Fibroblast of the aortic adventitia (primary cell): ENCODE results near the gene ATP2B2. TPM values are rescaled to one million over a fixed set of nuclear protein-coding genes. Genes with fewer than 3 reads are reported as not detected.

Experiments
- DNase-seq: peaks from one replicate; pipeline ENCODE4 v3.0.0-alpha.2; 2010; ENCODE audit warnings: low read depth
- H3K4me3 ChIP-seq: 2 replicates; pipeline ENCODE4 v1.5.1; 2011; ENCODE audit warnings: low read depth, mild to moderate bottlenecking, control low read depth, low read length, moderate library complexity
- total RNA-seq: library from RNA; depleted of rRNA; stranded (reverse); fragments of >200 nt; gene quantifications from 2 replicates; pipeline ENCODE4 v1.2.3, GENCODE V29; 2012; ENCODE audit warnings: low replicate concordance
- TF ChIP-seq, protein P1 (sequence below): IDR thresholded peaks from 2 replicates; pipeline ENCODE4 v1.5.1; 2011; ENCODE audit warnings: mild to moderate bottlenecking, low read length, control low read depth, inconsistent platforms; ENCODE audit not compliant: insufficient read depth

Gene ATP2B2
- total RNA-seq, 1 donor, result not detected

DNA sequence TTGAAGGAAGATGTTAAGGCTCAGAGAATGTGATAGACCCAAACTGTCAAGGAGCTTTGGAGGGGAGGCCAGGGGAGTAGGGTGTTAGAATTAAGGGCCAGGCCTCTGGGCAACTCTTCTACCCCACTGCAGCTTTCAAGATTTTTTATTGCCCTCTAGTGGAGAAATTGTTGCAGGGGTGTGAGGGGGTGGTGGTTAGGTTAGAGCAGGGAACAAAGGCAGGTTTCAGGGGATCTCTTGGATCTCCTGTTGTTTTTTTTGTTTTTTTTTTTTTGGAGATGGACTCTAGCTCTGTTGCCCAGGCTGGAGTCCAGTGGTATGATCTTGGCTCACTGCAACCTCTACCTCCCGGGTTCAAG is 183.1 kb downstream of the ATP2B2 start:
- TF ChIP-seq, protein P1, sequence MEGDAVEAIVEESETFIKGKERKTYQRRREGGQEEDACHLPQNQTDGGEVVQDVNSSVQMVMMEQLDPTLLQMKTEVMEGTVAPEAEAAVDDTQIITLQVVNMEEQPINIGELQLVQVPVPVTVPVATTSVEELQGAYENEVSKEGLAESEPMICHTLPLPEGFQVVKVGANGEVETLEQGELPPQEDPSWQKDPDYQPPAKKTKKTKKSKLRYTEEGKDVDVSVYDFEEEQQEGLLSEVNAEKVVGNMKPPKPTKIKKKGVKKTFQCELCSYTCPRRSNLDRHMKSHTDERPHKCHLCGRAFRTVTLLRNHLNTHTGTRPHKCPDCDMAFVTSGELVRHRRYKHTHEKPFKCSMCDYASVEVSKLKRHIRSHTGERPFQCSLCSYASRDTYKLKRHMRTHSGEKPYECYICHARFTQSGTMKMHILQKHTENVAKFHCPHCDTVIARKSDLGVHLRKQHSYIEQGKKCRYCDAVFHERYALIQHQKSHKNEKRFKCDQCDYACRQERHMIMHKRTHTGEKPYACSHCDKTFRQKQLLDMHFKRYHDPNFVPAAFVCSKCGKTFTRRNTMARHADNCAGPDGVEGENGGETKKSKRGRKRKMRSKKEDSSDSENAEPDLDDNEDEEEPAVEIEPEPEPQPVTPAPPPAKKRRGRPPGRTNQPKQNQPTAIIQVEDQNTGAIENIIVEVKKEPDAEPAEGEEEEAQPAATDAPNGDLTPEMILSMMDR, result peak; percentile 13
- no peak for DNase-seq
- H3K4me3 ChIP-seq, result no peak overlapping the region

DNA sequence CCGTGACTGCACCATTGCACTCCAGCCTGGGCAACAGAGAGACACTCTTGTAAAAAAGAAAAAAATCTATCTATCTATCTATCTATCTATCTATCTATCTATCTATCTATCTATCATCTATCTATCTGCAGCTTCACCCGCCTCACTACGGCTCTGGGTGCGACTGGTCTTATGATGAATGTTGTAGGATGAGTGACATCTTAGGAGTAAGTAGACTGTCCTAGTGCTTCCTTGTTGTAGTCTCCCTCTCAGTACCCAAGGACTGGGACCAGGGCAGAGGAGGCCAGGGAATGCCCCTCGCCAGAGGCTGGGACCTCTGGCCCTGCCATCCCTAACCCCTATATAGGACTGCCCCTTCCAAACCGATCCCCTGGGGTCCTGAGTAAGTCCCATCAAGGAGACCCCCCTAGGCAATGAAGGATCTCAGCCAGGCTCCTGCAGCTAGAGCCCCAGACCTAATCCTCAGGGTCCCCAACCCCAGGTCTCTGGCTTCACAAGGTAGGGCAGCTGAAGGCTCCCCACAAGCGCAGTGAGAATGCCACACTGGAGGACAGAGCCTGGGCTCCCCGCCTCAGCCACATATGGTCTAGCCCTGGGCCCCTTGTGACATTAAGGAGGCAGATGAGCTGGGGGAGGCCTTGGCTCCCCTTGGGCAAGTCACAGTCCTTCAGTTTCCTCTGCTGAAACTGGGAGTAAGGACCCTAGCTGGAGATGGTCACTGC is 183.6 kb downstream of the ATP2B2 start:
- DNase-seq, result no peak
- TF ChIP-seq, protein P1, result no peak
- H3K4me3 ChIP-seq, result no peak overlapping the region

DNA sequence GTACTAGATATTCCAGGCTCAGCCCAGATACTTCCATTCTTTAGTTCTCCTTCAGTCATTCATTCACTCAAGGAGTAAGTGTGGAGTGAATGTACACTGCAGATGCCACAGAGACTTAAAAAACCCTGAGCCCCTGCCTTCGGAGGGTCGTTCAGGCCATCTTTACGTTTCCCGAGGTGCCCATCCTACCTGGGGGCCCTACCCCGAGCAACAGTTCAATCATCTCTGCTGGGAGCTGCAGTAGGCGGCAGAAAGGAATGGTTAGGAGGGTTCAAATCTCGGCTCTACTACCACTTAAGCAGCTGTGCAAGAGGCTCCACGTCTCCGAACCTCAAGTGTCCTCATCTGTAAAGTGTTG is 185.1 kb downstream of the ATP2B2 start:
- DNase-seq, result no peak
- TF ChIP-seq, protein P1, result no peak
- peak overlapping the region; percentile 99 for H3K4me3 ChIP-seq

DNA sequence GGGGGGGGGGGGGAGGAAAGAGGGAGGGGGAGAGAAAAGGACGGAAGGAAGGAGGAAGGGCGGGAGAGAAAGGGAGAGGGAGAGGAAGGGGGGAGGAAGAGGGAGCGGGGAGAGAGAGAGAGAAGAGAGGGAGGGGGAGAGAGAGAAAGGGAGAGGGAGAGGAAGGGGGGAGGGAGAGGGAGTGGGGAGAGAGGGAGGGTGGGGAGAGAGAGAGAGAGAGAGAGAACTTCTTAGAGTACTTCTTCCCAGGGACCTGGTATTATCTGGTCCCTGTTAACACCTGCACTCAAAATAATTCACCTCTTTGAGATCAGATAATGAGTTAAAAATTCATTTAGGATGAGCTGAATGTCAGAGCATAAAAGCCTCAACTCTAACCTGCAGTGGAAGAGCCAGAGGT is 185.6 kb downstream of the ATP2B2 start:
- DNase-seq, result no peak
- TF ChIP-seq, protein P1, result no peak
- H3K4me3 ChIP-seq, result peak overlapping the region; percentile 99

DNA sequence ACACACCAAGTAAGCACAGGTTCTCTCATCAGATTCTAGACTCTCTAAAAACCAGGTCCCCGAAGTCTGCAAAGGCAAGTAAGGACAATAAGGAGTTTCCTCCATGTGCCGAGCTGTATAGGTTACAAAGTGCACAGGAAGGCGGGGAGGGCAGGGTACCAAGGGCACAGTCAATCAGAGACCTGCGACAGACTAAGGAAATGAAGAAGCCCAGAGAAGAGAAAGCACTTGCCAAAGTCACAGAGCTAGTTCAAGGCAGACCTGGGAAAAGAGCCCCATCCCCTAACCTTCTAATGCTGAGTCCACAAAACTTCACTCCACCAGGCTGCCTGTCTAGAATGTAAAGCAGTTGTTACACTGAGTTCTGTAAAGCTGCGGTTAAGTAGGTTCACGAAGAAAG is 186.1 kb downstream of the ATP2B2 start:
- H3K4me3 ChIP-seq, result peak overlapping the region; percentile 61
- no peak for DNase-seq
- TF ChIP-seq, protein P1, result no peak

DNA sequence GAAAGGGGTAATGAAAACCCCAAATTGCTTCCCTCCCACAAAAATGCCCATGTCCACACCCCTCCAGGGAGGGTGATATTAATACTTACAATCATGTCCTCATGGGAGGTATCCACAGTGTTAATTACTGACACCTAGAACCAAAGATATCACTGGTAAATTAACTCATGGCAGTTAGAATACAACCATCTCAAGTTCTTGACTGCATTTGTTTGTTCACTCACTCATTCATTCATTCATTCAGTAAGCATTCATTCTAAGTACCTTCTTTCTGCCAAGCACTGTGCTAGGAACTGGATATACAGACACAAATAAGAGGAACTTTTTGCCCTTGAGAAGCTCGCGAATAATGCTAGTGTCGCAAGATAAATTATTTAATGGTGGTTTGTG is 187.4 kb downstream of the ATP2B2 start:
- no peak for DNase-seq
- no peak overlapping the region for H3K4me3 ChIP-seq
- TF ChIP-seq, protein P1, result no peak

DNA sequence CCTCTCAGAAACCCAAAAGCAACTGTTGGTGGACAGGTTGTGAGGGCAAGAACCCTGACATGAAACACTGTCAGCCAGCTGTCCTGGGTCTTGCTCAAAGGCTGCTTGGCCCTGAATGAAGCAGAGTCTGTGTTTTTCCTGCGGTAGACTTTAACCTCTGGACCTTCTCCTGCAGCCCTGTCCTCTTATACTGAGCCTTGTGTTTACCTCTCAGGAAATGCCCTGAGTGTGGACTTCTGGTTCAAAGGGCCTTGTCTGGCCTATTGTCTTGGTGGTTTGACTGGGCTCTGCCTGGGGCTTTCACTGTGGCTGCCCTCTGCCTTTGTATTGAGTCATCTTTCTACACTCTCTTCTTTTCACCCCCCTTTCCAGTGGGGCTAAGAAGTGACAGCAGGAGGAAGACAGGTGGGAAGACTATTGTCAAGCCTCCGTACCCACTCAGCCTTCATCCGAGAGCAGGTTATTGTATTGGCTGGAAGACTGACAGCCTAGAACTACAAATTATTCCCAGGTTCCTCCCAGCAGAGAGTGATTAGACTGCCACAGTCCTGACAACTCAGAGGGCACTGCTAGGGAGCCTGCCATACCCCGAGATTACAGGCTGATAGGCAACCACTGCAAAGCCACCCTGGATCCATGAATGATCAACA is 187.9 kb downstream of the ATP2B2 start:
- DNase-seq, result no peak
- TF ChIP-seq, protein P1, result no peak
- no peak overlapping the region for H3K4me3 ChIP-seq
